ENCODE results near the gene ASIC3.

DNA sequence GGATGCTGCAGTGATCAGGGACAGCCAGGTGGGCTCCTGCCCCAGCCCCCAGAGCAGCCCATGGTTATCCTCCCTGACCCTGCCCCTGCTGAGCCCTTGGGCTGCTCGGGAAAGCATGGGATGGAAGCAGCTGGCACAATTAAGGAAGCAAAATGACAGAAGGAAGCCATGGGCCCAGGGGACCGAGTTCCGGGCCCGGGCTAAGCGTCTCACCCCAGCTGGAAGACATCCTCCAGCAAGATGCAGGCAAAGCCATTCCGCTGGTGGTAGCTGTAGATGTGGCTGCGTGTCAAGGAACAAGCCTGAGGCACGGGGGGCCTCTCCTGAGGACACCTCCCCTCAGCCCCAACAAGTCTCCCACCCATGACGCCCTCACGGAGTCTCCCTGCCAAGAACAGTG lies 25.1 kb upstream of the ASIC3 start:
- TF ChIP-seq, protein P1, sequence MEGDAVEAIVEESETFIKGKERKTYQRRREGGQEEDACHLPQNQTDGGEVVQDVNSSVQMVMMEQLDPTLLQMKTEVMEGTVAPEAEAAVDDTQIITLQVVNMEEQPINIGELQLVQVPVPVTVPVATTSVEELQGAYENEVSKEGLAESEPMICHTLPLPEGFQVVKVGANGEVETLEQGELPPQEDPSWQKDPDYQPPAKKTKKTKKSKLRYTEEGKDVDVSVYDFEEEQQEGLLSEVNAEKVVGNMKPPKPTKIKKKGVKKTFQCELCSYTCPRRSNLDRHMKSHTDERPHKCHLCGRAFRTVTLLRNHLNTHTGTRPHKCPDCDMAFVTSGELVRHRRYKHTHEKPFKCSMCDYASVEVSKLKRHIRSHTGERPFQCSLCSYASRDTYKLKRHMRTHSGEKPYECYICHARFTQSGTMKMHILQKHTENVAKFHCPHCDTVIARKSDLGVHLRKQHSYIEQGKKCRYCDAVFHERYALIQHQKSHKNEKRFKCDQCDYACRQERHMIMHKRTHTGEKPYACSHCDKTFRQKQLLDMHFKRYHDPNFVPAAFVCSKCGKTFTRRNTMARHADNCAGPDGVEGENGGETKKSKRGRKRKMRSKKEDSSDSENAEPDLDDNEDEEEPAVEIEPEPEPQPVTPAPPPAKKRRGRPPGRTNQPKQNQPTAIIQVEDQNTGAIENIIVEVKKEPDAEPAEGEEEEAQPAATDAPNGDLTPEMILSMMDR (conservative IDR thresholded peaks at IDR 0.05) = no peak
- TF ChIP-seq ZFX (IDR thresholded peaks at IDR 0.05) = no peak
